Spinal cord (tissue), 10 donors: ENCODE data around the gene REM2. TPM values are rescaled to one million over a fixed set of nuclear protein-coding genes. Genes with fewer than 3 reads are reported as not detected.

Source experiments
- DNase-seq, 6 donors: peaks; one replicate each; pipeline versions ENCODE4 v3.0.0 to v3.0.0-alpha.2; 2013 to 2015; ENCODE audit warnings: low spot score in 6 of 6, low read depth in 4 of 6
- H3K27ac ChIP-seq: one replicate; pipeline ENCODE4 v1.5.1; 2013; ENCODE audit warnings: low read depth, low read length, control low read depth
- H3K27me3 ChIP-seq: one replicate; pipeline ENCODE4 v1.6.1; 2013; ENCODE audit warnings: low read length; ENCODE audit not compliant: control insufficient read depth, insufficient read depth
- H3K36me3 ChIP-seq: one replicate; pipeline ENCODE4 v1.6.1; 2013; ENCODE audit warnings: low read length; ENCODE audit not compliant: control insufficient read depth, insufficient read depth
- H3K4me1 ChIP-seq: one replicate; pipeline ENCODE4 v1.6.1; 2013; ENCODE audit warnings: low read length; ENCODE audit not compliant: control insufficient read depth, insufficient read depth
- H3K4me3 ChIP-seq: one replicate; pipeline ENCODE4 v1.5.1; 2013; ENCODE audit warnings: low read depth, low read length, control low read depth
- H3K9me3 ChIP-seq: one replicate; pipeline ENCODE4 v1.6.1; 2013; ENCODE audit warnings: low read length; ENCODE audit not compliant: control insufficient read depth, insufficient read depth
- WGBS: methylation state at CpG from one replicate; pipeline ENCODE4 v1.1.5; 2013; ENCODE audit warnings: missing lambda C conversion rate; ENCODE audit not compliant: insufficient coverage; 5-methylcytosine and 5-hydroxymethylcytosine counted together
- polyA plus RNA-seq, 2 donors: library from polyadenylated mRNA; unstranded; fragments of 120-200 nt; gene quantifications; one replicate each; pipeline ENCODE4 v1.2.1, GENCODE V29; 2013; ENCODE audit not compliant: insufficient read length in 2 of 2
- total RNA-seq, 2 donors: library from RNA; depleted of rRNA in 1 of 2; stranded (reverse); fragments of 120-200 nt in 1 of 2; fragments of >200 nt in 1 of 2; gene quantifications; one replicate each; pipeline versions ENCODE4 v1.2.3 to v1.2.4, GENCODE V29; 2013 to 2014
- donor health status: healthy.

REM2 gene
- total and polyA plus RNA-seq, 4 donors, result 1.3 to 8.9 (median 5.2) TPM

- Histone ChIP-seq H3K36me3 (peaks cover 49% of the 10 kb centered on the region), H3K27ac (no peak overlapping the region), H3K4me1 (peaks cover 40% of the 10 kb centered on the region), H3K4me3 (no peak overlapping the region), H3K9me3 (no peaks in the 10 kb centered on the region), H3K27me3 (peaks cover 18% of the 10 kb centered on the region)
- no peak for DNase-seq
- WGBS, result 98% methylated on average over 8 of the region's 8 CpGs
These were observed 41.3 kb upstream of the REM2 start for GRCh38 chr14:22841769-22842168.

GRCh38 chr14:22842211-22843122 lies 40.6 kb upstream of the REM2 start:
- DNase-seq, result no peak
- 91% methylated on average over 22 of the region's 28 CpGs for WGBS
- peaks cover 38% of the 10 kb centered on the region for H3K4me1 ChIP-seq
- peaks cover 12% of the 10 kb centered on the region for H3K27me3 ChIP-seq
- peaks cover 52% of the 10 kb centered on the region for H3K36me3 ChIP-seq
- H3K27ac ChIP-seq, result no peak overlapping the region
- no peaks in the 10 kb centered on the region for H3K9me3 ChIP-seq
- H3K4me3 ChIP-seq, result no peak overlapping the region

- Histone ChIP-seq H3K4me3 (no peak overlapping the region), H3K36me3 (peaks cover 52% of the 10 kb centered on the region), H3K27me3 (peaks cover 4% of the 10 kb centered on the region), H3K9me3 (no peaks in the 10 kb centered on the region), H3K4me1 (peaks cover 38% of the 10 kb centered on the region), H3K27ac (no peak overlapping the region)
- no peak for DNase-seq
- 87% methylated on average over 18 of the region's 21 CpGs for WGBS
These were observed 39.7 kb upstream of the REM2 start for GRCh38 chr14:22843123-22843925.

DNA sequence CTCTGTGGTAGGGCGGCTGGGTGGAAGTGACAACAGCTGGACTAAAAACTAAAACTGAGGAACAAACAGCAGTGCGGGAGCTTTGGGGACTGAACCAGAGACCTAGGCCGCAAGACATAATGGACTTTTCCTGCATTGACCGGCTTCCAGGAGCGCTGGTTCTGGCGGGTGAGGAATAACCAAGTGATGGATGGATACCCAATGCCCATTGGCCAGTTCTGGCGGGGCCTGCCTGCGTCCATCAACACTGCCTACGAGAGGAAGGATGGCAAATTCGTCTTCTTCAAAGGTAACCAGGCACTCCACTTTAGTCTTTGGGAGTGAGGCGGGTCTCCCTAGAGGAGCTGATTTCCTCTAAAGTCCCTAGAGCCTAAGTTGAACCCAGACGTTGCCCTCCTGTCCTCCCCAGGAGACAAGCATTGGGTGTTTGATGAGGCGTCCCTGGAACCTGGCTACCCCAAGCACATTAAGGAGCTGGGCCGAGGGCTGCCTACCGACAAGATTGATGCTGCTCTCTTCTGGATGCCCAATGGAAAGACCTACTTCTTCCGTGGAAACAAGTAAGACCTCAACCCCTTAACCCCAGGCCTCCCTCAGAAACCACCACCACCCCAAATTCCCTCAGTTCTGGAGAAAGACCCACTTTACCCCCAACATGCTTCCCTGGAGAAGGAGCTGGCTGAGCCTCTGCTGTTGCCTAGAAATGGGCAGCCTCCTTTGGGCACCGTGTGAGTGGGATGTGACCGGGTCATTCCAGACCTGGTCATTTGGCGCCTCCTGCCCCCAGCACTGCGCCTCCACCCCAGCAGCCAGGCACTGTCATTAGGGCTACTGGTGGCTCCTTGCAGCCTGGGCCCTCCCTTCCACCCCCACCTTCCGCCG lies 38.6 kb upstream of the REM2 start:
- 90% methylated on average over 22 of the region's 22 CpGs for WGBS
- Histone ChIP-seq H3K4me1 (peaks cover 38% of the 10 kb centered on the region), H3K36me3 (peaks cover 52% of the 10 kb centered on the region), H3K27ac (no peak overlapping the region), H3K9me3 (no peaks in the 10 kb centered on the region), H3K4me3 (no peak overlapping the region), H3K27me3 (no peaks in the 10 kb centered on the region)
- no peak for DNase-seq

DNA sequence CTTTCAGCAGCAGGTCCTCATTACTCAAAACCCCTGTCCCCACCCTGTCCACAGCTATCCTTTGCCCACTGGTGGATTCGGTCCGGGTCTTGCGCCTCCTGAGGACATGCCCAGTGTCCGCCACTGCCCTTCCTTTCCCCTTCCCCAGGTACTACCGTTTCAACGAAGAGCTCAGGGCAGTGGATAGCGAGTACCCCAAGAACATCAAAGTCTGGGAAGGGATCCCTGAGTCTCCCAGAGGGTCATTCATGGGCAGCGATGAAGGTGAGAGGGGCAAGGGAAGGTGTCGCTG lies 38.0 kb upstream of the REM2 start:
- whole genome bisulfite sequencing, result 90% methylated on average over 9 of the region's 9 CpGs
- Histone ChIP-seq H3K36me3 (peaks cover 52% of the 10 kb centered on the region), H3K27me3 (no peaks in the 10 kb centered on the region), H3K4me1 (peaks cover 40% of the 10 kb centered on the region), H3K27ac (no peak overlapping the region), H3K4me3 (no peak overlapping the region), H3K9me3 (no peaks in the 10 kb centered on the region)
- DNase-seq, result no peak

DNA sequence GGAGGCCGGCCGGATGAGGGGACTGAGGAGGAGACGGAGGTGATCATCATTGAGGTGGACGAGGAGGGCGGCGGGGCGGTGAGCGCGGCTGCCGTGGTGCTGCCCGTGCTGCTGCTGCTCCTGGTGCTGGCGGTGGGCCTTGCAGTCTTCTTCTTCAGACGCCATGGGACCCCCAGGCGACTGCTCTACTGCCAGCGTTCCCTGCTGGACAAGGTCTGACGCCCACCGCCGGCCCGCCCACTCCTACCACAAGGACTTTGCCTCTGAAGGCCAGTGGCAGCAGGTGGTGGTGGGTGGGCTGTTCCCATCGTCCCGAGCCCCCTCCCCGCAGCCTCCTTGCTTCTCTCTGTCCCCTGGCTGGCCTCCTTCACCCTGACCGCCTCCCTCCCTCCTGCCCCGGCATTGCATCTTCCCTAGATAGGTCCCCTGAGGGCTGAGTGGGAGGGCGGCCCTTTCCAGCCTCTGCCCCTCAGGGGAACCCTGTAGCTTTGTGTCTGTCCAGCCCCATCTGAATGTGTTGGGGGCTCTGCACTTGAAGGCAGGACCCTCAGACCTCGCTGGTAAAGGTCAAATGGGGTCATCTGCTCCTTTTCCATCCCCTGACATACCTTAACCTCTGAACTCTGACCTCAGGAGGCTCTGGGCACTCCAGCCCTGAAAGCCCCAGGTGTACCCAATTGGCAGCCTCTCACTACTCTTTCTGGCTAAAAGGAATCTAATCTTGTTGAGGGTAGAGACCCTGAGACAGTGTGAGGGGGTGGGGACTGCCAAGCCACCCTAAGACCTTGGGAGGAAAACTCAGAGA lies 37.0 kb upstream of the REM2 start:
- H3K36me3 ChIP-seq, result peaks cover 49% of the 10 kb centered on the region
- peak overlapping the region; percentile 86 for H3K27ac ChIP-seq
- H3K4me1 ChIP-seq, result peaks cover 48% of the 10 kb centered on the region

DNA sequence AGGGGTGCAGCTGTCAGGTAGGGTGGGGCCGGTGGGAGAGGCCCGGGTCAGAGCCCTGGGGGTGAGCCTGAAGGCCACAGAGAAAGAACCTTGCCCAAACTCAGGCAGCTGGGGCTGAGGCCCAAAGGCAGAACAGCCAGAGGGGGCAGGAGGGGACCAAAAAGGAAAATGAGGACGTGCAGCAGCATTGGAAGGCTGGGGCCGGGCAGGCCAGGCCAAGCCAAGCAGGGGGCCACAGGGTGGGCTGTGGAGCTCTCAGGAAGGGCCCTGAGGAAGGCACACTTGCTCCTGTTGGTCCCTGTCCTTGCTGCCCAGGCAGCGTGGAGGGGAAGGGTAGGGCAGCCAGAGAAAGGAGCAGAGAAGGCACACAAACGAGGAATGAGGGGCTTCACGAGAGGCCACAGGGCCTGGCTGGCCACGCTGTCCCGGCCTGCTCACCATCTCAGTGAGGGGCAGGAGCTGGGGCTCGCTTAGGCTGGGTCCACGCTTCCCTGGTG lies 36.2 kb upstream of the REM2 start:
- WGBS, result 88% methylated on average over 11 of the region's 11 CpGs
- no peaks in the 10 kb centered on the region for H3K9me3 ChIP-seq
- peak overlapping the region; percentile 86 for H3K27ac ChIP-seq
- H3K36me3 ChIP-seq, result peaks cover 42% of the 10 kb centered on the region
- peaks cover 54% of the 10 kb centered on the region for H3K4me1 ChIP-seq
- no peak for DNase-seq
- no peak overlapping the region for H3K4me3 ChIP-seq
- H3K27me3 ChIP-seq, result no peaks in the 10 kb centered on the region

More for the DNA sequence above, 37.0 kb upstream of the REM2 start:
- WGBS, result 88% methylated on average over 25 of the region's 26 CpGs
- no peak overlapping the region for H3K4me3 ChIP-seq
- no peaks in the 10 kb centered on the region for H3K9me3 ChIP-seq
- no peak for DNase-seq
- no peaks in the 10 kb centered on the region for H3K27me3 ChIP-seq

DNA sequence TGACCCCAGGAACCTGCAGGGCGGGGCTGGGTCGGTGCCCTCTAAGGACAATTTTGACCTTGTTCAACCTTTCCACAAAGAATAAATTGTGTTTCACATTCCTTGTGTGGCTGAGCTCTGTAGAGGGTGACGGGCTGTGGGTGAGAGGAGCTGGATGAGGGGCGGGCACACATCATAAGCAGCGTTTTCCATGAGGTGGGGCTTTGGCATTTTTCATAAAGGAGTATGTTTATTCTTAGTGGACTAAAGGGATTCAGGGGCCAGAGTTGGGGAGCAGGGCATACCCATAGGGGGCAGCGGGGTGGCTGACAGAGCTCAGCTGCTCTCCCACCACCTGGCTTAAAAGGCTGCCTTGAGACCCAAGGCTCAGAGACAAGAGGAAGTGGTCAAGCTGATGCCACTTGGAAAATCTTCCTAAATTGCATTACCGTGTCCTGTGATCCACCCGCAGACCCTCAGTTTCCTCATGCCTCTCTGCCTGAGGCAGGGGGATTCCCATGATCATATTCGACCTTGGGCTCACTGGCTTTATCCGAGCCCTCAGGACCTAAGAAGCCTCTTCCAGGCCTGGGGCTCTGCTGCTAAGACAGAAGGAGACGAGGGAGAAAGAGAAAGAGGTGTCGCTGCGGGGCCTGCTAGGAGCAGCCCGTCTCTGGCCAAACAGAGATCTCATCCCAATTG lies 35.2 kb upstream of the REM2 start:
- 84% methylated on average over 8 of the region's 14 CpGs for WGBS
- Histone ChIP-seq H3K27me3 (no peaks in the 10 kb centered on the region), H3K9me3 (no peaks in the 10 kb centered on the region), H3K36me3 (peaks cover 38% of the 10 kb centered on the region), H3K4me3 (no peak overlapping the region), H3K4me1 (peaks cover 57% of the 10 kb centered on the region), H3K27ac (peak overlapping the region; percentile 94)
- peak in 1 of 6 donors; percentile 25 for DNase-seq
